ENCODE measurements around the gene PDE2A. TPM values are rescaled to one million over a fixed set of nuclear protein-coding genes. Genes with fewer than 3 reads are reported as not detected.
"Not testable (repeated sequence)": the region's sequence is repeated elsewhere in the genome, so short reads cannot be mapped to it uniquely, and the experiment has no call there.

PDE2A gene
- total and polyA plus RNA-seq, 2 of the 4 experiments (the other 2 are of a cell fraction) = 0.02 TPM; not detected in 1

GRCh38 chr11:72555014-72555522 is 119.2 kb downstream of the PDE2A start:
- CTCF ChIA-PET = not testable (repeated sequence)

More at GRCh38 chr11:72555014-72555522, 119.2 kb downstream of the PDE2A start:
- H3K14ac ChIP-seq (replicated peaks; ENCODE audit: low read depth, low read length); H3K9me3 ChIP-seq (ENCODE audit: control insufficient read depth, insufficient read depth, low read length); H4K5ac ChIP-seq (ENCODE audit: low read depth, low read length); H2AK5ac ChIP-seq (ENCODE audit: low read depth, low read length); dilution Hi-C loops (cut with HindIII; ENCODE audit: low sequenced_read_pairs, unreplicated experiment); H4K8ac ChIP-seq (ENCODE audit: low read depth in 2 of 2, low read length in 2 of 2); H3K27ac ChIP-seq (ENCODE audit: insufficient read depth, low read length); H2BK15ac ChIP-seq (ENCODE audit: low read depth, low read length); H3K9ac ChIP-seq (ENCODE audit: low read depth, low read length); BruUV-seq (replicated peaks); H2AFZ ChIP-seq (replicated peaks; ENCODE audit: low read length, poor library complexity); H2BK120ac ChIP-seq (ENCODE audit: low read depth, low read length); H3K79me1 ChIP-seq (ENCODE audit: low read depth in 1 of 2, low read length in 2 of 2); H3K4me3 ChIP-seq (ENCODE audit: insufficient read depth, low read depth, low read length); intact Hi-C loops (cut with micrococcal nuclease); H3K4ac ChIP-seq (ENCODE audit: low read depth, low read length); H3K9me1 ChIP-seq (ENCODE audit: insufficient read depth, low read length); H3K4me2 ChIP-seq (ENCODE audit: low read depth, low read length); H2AK9ac ChIP-seq (replicated peaks; ENCODE audit: low read depth, low read length, poor library complexity); H3K23ac ChIP-seq (ENCODE audit: low read depth, low read length); ATAC-seq (ENCODE audit: low read depth); in situ Hi-C loops (cut with MboI; ENCODE audit: low sequenced_read_pairs); DNase-seq; H2BK5ac ChIP-seq (ENCODE audit: low read depth, low read length, poor library complexity, severe bottlenecking); POLR2A ChIA-PET (ENCODE audit: unreplicated experiment); H3K4me1 ChIP-seq (ENCODE audit: control insufficient read depth, insufficient read depth, low read length); H3K36me3 ChIP-seq (ENCODE audit: control insufficient read depth, insufficient read depth, low read length); H4K91ac ChIP-seq (ENCODE audit: insufficient read depth, low read depth, low read length); H2BK20ac ChIP-seq (ENCODE audit: low read depth, low read length); H3K18ac ChIP-seq (ENCODE audit: low read depth, low read length); H4K20me1 ChIP-seq (ENCODE audit: insufficient read depth, low read length); H3K56ac ChIP-seq (ENCODE audit: extremely low read depth, insufficient read depth, low read length): not testable (repeated sequence)
- WGBS, 2 experiments (ENCODE audit: extremely low coverage in 2 of 2, insufficient read length in 1 of 2) = 80% methylated on average over 1 of the region's 3 CpGs; no CpG with 5 or more reads in 1 of the 2 experiments
- H3K27me3 ChIP-seq (ENCODE audit: control insufficient read depth, insufficient read depth, low read length) = peaks cover 37% of the 10 kb centered on the region

Measured in IMR-90 (cell line).